Measurements from ENCODE around the gene LRRC1.

- TF ChIP-seq, protein P1, sequence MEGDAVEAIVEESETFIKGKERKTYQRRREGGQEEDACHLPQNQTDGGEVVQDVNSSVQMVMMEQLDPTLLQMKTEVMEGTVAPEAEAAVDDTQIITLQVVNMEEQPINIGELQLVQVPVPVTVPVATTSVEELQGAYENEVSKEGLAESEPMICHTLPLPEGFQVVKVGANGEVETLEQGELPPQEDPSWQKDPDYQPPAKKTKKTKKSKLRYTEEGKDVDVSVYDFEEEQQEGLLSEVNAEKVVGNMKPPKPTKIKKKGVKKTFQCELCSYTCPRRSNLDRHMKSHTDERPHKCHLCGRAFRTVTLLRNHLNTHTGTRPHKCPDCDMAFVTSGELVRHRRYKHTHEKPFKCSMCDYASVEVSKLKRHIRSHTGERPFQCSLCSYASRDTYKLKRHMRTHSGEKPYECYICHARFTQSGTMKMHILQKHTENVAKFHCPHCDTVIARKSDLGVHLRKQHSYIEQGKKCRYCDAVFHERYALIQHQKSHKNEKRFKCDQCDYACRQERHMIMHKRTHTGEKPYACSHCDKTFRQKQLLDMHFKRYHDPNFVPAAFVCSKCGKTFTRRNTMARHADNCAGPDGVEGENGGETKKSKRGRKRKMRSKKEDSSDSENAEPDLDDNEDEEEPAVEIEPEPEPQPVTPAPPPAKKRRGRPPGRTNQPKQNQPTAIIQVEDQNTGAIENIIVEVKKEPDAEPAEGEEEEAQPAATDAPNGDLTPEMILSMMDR (IDR thresholded peaks at IDR 0.05; ENCODE audit: borderline replicate concordance, extremely low read depth, low read length, poor library complexity, severe bottlenecking) = no peak
- TF ChIP-seq EZH2 (IDR thresholded peaks at IDR 0.05; ENCODE audit: borderline replicate concordance, low read depth, low read length, severe bottlenecking) = no peak
These were observed 44.7 kb upstream of the LRRC1 start for GRCh38 chr6:53750052-53750650.

All from DND-41 (cell line).